Placental pericyte (primary cell): ENCODE measurements around the gene CENPS. TPM values are rescaled to one million over a fixed set of nuclear protein-coding genes. Genes with fewer than 3 reads are reported as not detected.

Experiments
- total RNA-seq: library from RNA; depleted of rRNA; stranded (reverse); fragments of >200 nt; gene quantifications from 2 replicates; pipeline ENCODE4 v1.2.3, GENCODE V29; 2012

CENPS gene
- total RNA-seq: 11.8 and 14.6 TPM in 2 replicates

DNA sequence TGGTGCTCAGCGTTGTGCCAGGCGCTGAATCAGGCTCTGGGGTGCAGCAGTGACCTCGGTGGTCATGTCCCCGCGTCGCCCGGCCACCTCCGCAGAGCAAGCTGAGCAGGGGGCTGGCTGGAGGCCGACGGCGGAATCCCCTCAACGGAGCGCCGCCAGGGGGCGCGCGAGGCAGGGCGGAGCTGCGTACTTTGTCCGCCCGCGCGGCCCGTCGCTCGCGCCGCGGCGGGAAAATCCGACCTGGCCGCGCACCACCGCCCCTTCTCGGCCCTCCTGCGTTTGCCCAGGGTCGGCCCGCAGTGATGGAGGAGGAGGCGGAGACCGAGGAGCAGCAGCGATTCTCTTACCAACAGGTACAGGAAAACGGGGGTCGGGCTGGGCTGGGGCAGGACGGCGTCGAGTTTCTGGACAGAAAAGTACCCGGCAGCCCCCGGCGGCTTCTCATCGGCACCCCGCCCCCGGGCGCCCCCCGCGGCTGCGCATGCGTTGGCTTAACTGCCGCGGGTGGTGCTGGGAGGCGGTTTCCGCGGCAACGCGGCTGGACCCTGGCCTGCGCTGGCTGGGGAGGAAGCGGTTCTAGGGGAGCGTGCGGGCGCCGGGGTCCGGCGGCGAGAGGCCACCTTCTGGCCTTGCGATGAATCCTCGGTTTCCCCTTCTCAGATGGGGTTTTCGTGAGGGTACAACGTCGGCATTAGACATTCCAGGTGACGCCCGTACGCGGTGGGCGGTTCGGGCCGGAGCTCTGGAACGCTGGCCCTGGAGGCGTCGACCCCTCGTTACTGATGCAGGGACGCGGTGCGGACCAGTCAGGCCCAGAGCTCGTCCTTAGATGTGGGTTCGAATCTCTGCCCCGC is at the start of gene CENPS:
TSS of gene CENPS (plus strand) at position 218 of the 854 bp plus-strand sequence. CDS start at position 303, 85 bp downstream.

DNA sequence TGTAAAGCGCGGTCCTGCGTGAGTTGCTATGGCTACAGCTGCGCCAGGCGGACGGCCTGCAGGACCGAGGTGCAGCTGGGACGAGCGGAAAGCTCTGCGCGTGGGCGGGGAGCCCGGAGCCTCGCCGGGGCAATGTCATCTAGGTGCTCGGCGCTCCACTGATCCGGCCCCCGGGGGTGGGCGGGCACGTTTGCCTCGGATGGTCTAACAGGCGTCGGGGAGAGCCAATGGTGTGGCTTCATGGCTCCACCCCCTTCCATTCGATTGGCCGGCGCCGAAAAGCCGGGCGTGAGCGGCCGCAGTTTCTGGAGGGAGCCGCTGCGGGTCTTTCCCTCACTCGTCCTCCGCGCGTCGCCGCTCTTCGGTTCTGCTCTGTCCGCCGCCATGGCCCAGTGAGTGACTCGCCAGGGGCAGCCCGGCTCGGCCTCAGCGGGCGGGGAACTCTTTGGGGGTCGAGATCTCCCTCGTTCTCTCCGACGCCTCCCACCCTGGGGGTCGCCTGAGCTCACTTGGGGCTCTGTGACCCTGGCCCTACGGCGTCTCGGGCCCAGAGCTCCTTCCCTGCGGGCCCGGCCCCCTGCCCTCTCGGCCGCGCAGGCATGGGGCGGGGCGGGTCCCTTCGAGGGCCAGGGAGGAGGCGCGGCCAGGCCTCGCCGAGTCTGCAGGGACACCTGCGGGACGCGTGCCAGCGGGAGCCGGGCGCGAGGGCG is 31.3 kb upstream of the CENPS start, which contains the start of gene PGD:
TSS of gene PGD (plus strand) at position 331 of the 710 bp plus-strand sequence. CDS start at position 385, 54 bp downstream.

DNA sequence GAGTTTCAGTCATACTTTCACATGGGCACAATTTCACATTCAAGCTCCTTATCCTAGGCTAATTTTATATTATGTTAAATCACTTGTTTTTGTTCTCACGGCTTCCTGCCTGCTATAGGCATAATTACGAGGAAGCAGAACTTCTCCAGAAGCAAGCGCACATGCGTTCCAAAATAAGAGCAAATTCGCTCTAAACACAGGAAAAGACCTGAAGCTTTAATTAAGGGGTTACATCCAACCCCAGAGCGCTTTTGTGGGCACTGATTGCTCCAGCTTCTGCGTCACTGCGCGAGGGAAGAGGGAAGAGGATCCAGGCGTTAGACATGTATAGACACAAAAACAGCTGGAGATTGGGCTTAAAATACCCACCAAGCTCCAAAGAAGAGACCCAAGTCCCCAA is 19.5 kb downstream of the CENPS start, which contains the start of gene CORT:
TSS of gene CORT (plus strand) at position 281 of the 400 bp plus-strand sequence. CDS start 193 bp downstream, outside the sequence.

DNA sequence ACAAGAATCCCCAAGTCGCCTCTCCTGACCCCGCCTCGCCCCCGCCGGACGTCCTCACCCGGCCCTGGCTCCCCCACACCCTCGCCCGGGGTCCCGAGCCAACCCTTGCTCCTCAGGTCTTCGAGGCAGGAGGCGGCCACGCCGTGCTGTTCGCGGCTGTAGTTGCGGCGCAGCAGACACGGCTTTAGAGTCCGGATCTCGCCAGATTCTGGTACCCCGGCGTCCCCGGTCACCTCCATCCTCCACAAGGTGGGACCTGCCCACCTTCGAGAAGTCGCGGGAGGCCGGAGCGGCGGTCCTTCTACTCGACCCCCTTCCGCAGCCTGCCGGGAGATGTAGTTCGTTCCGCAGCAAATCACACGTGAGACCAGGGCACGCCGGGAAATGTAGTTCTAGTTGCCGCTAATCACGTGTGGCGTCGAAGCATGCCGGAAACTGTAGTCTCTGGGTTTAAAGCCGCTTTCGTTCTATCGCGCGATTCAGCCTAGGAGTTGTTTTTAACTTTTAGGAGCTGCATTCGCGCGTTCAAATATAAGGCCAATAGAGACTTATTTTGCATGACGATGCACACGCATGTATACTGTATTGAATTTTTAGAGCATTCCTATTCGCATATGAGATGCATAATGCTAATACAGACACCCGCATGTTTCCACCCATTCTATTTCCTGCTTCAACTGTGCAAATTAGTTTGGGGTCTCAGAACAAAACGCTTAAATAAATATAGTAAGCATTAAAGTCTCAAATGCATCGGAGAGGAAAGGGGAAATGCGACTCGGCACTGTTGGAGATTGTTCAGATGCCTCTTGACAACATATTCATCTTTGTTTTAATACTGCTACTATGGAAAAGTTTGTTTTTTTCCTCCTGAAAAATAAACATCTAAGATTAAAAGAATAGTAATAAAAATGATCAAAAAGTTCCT is 42.2 kb downstream of the CENPS start, which contains the start of gene DFFA:
TSS of gene DFFA (minus strand) at position 310 of the 925 bp plus-strand sequence. CDS start at position 239, 71 bp downstream.

DNA sequence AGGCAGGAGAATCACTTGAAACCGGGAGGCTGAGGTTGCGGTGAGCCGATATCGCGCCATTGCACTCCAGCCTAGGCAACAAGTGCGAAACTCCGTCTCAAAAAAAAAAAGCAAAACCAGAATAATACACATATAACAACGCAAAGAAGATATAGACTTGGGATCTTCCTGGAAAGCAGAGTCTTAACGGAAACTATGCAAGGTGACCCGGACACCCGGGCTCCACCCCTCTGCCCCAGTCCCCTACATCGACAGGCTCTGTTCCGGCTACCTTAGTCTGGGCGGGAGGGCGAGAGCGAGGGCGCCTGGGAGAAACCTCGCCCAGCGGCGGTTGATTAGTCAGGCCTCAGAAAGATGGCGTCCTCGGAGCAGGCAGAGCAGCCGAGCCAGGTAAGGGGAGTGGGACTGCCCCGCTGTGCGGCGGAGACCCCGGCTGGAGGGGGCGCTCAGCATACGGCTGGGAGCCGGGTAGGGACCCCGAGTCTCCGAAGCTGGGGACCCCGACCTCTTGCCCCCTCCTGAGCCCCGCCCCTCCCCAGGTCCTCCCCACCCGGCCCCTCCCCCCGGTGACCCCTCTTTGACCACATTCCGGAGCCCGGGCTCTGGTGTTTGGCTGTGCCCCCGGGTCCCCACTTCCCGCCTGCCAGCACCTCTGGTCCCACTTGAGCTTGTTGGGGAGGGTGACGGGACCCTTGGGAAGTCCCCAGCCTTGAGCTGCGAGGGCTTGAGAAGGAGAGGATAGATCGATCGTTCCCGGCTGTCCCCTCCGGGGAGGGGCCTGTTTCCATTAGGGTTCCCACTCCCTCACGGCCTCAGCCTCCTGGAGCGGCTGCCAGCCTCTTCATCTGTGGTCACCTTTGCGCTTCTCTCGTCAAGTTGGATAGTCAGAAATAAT is 44.6 kb downstream of the CENPS start, which contains the start of gene PEX14:
TSS of gene PEX14 (plus strand) at position 338 of the 895 bp plus-strand sequence. CDS start at position 355, 17 bp downstream.

Other genes with a start within 250 kb of the CENPS start
- 25.6 and 28.3 TPM in 2 replicates for gene KIF1B, start 219.9 kb upstream of the CENPS start, total RNA-seq
- gene PGD, start 31.4 kb upstream of the CENPS start, total RNA-seq: 154 and 208 TPM in 2 replicates
- 0.29 TPM in 1 of 2 replicates, not detected in the other for gene CORT, start 19.6 kb downstream of the CENPS start, total RNA-seq
- 30.9 and 48.0 TPM in 2 replicates for gene DFFA, start 42.1 kb downstream of the CENPS start, total RNA-seq
- 22.5 and 24.6 TPM in 2 replicates for gene PEX14, start 44.5 kb downstream of the CENPS start, total RNA-seq